Neutrophil (primary cell): Measurements from ENCODE around the gene RUFY4.
"Not testable (repeated sequence)": the region's sequence is repeated elsewhere in the genome, so short reads cannot be mapped to it uniquely, and the experiment has no call there.

Source experiments
- H3K27ac ChIP-seq: fragments of 200-600 bp; sonication (generic); 2 replicates; pipeline ENCODE4 v1.5.1; 2016; ENCODE audit warnings: mild to moderate bottlenecking, moderate library complexity
- H3K27me3 ChIP-seq: fragments of 200-600 bp; sonication (generic); 2 replicates; pipeline ENCODE4 v1.6.0; 2016; ENCODE audit warnings: mild to moderate bottlenecking
- H3K36me3 ChIP-seq: fragments of 200-600 bp; sonication (generic); 2 replicates; pipeline ENCODE4 v1.5.1; 2017
- H3K4me1 ChIP-seq, 2 experiments: fragments of 200-600 bp in 1 of 2; sonication (generic) in 1 of 2; 1 replicate in 1 of 2; 2 replicates in 1 of 2; pipeline versions ENCODE4 v1.5.1 to v1.6.1; 2013 to 2016; ENCODE audit warnings: low read depth in 1 of 2, low read length in 1 of 2, mild to moderate bottlenecking in 1 of 2, moderate library complexity in 1 of 2; ENCODE audit not compliant: control insufficient read depth in 1 of 2, insufficient read depth in 1 of 2
- H3K4me3 ChIP-seq, 2 experiments: fragments of 200-600 bp in 1 of 2; sonication (generic) in 1 of 2; 1 replicate in 1 of 2; 2 replicates in 1 of 2; pipeline ENCODE4 v1.5.1; 2013 to 2016; ENCODE audit warnings: low read depth in 1 of 2, low read length in 1 of 2, mild to moderate bottlenecking in 1 of 2, moderate library complexity in 1 of 2
- H3K9me3 ChIP-seq: fragments of 200-600 bp; sonication (generic); 2 replicates; pipeline ENCODE4 v1.5.1; 2016
- CTCF ChIP-seq: fragments of 200-600 bp; sonication (generic); IDR thresholded peaks from 2 replicates; pipeline ENCODE4 v1.5.1; 2016; ENCODE audit warnings: antibody characterized with exemption

The RUFY4 gene

GRCh38 chr2:218043701-218044109 is 25.3 kb upstream of the RUFY4 start:
- Histone ChIP-seq H3K4me3 (no peak overlapping the region), H3K4me1 (peaks cover 27 to 29% of the 10 kb centered on the region in 2 experiments), H3K36me3 (no peaks in the 10 kb centered on the region), H3K27ac (no peak overlapping the region), H3K27me3 (no peaks in the 10 kb centered on the region), H3K9me3 (no peaks in the 10 kb centered on the region)
- no peak for TF ChIP-seq CTCF

- H3K27me3 ChIP-seq, H3K4me3 ChIP-seq, H3K9me3 ChIP-seq, H3K27ac ChIP-seq, H3K36me3 ChIP-seq: not testable (repeated sequence)
- H3K4me1 ChIP-seq: peaks cover 27 to 29% of the 10 kb centered on the region in 2 experiments
These were observed 24.5 kb upstream of the RUFY4 start for GRCh38 chr2:218044599-218044998.

GRCh38 chr2:218046238-218046637 is 22.8 kb upstream of the RUFY4 start:
- H3K27me3 ChIP-seq: no peaks in the 10 kb centered on the region
- TF ChIP-seq CTCF: no peak
- H3K4me1 ChIP-seq: peaks cover 27 to 29% of the 10 kb centered on the region in 2 experiments
- no peaks in the 10 kb centered on the region for H3K9me3 ChIP-seq
- no peak overlapping the region for H3K4me3 ChIP-seq
- H3K27ac ChIP-seq: peak overlapping the region; percentile 63
- no peaks in the 10 kb centered on the region for H3K36me3 ChIP-seq

GRCh38 chr2:218047536-218048225 is 21.4 kb upstream of the RUFY4 start:
- Histone ChIP-seq H3K27ac (peak overlapping the region; percentile 55), H3K9me3 (no peaks in the 10 kb centered on the region), H3K27me3 (no peaks in the 10 kb centered on the region), H3K36me3 (no peaks in the 10 kb centered on the region), H3K4me1 (peaks cover 27 to 29% of the 10 kb centered on the region in 2 experiments), H3K4me3 (no peak overlapping the region)
- no peak for TF ChIP-seq CTCF

- no peaks in the 10 kb centered on the region for H3K36me3 ChIP-seq
- TF ChIP-seq CTCF: no peak
- H3K27ac ChIP-seq: no peak overlapping the region
- H3K4me1 ChIP-seq: peaks cover 14% of the 10 kb centered on the region in 2 experiments
- no peak overlapping the region for H3K4me3 ChIP-seq
- H3K27me3 ChIP-seq: no peaks in the 10 kb centered on the region
- H3K9me3 ChIP-seq: no peaks in the 10 kb centered on the region
These were observed 17.1 kb upstream of the RUFY4 start for GRCh38 chr2:218051903-218052302.

GRCh38 chr2:218059289-218059688 is 9.8 kb upstream of the RUFY4 start:
- no peak for TF ChIP-seq CTCF
- H3K4me1 ChIP-seq: no peaks in the 10 kb centered on the region
- no peaks in the 10 kb centered on the region for H3K27me3 ChIP-seq
- H3K9me3 ChIP-seq: no peaks in the 10 kb centered on the region
- H3K27ac ChIP-seq: no peak overlapping the region
- H3K36me3 ChIP-seq: no peaks in the 10 kb centered on the region
- no peak overlapping the region for H3K4me3 ChIP-seq
